Chondrocyte (in vitro differentiated cells): ENCODE measurements around the gene HFE. TPM values are rescaled to one million over a fixed set of nuclear protein-coding genes. Genes with fewer than 3 reads are reported as not detected.

ENCODE experiments used
- DNase-seq: peaks from one replicate; pipeline ENCODE4 v3.0.0; 2021; ENCODE audit warnings: mixed read lengths, low spot score
- H3K27ac Mint-ChIP-seq: one replicate; pipeline ENCODE4 v1.8.0; 2021; ENCODE audit warnings: mild to moderate bottlenecking, moderate library complexity, mixed read lengths; ENCODE audit not compliant: unreplicated experiment
- H3K27me3 Mint-ChIP-seq: 2 replicates; pipeline ENCODE4 v1.8.0; 2021; ENCODE audit warnings: low read depth, mixed read lengths
- H3K36me3 Mint-ChIP-seq: 2 replicates; pipeline ENCODE4 v1.8.0; 2021; ENCODE audit warnings: low read depth, mixed read lengths
- H3K4me1 Mint-ChIP-seq: 2 replicates; pipeline ENCODE4 v1.8.0; 2021; ENCODE audit warnings: low read depth, mild to moderate bottlenecking, mixed read lengths
- H3K4me3 Mint-ChIP-seq: one replicate; pipeline ENCODE4 v1.8.0; 2021; ENCODE audit warnings: mild to moderate bottlenecking, moderate library complexity, mixed read lengths; ENCODE audit not compliant: unreplicated experiment
- H3K9me3 Mint-ChIP-seq: 2 replicates; pipeline ENCODE4 v1.8.0; 2021; ENCODE audit warnings: low read depth, mixed read lengths
- total RNA-seq: library from RNA; stranded (reverse); gene quantifications from 3 replicates; pipeline ENCODE4 v1.2.1, GENCODE V29; 2021
- TF ChIP-seq, protein P1 (sequence below): fragments of 200-600 bp; sonication (generic); IDR thresholded peaks from 2 replicates; pipeline ENCODE4 v1.5.0; 2021; ENCODE audit warnings: antibody characterized with exemption, mild to moderate bottlenecking, moderate library complexity

HFE gene
- total RNA-seq, 1 donor from 2014 or later: 6.1 TPM

GRCh38 chr6:26142026-26142425, 54.8 kb downstream of the HFE start:
- H3K4me1 Mint-ChIP-seq: no peaks in the 10 kb centered on the region
- H3K27ac Mint-ChIP-seq: no peak overlapping the region
- no peak overlapping the region for H3K4me3 Mint-ChIP-seq
- no peak for DNase-seq
- H3K27me3 Mint-ChIP-seq: no peaks in the 10 kb centered on the region
- H3K36me3 Mint-ChIP-seq: peaks cover 10% of the 10 kb centered on the region
- no peaks in the 10 kb centered on the region for H3K9me3 Mint-ChIP-seq
- TF ChIP-seq, protein P1, sequence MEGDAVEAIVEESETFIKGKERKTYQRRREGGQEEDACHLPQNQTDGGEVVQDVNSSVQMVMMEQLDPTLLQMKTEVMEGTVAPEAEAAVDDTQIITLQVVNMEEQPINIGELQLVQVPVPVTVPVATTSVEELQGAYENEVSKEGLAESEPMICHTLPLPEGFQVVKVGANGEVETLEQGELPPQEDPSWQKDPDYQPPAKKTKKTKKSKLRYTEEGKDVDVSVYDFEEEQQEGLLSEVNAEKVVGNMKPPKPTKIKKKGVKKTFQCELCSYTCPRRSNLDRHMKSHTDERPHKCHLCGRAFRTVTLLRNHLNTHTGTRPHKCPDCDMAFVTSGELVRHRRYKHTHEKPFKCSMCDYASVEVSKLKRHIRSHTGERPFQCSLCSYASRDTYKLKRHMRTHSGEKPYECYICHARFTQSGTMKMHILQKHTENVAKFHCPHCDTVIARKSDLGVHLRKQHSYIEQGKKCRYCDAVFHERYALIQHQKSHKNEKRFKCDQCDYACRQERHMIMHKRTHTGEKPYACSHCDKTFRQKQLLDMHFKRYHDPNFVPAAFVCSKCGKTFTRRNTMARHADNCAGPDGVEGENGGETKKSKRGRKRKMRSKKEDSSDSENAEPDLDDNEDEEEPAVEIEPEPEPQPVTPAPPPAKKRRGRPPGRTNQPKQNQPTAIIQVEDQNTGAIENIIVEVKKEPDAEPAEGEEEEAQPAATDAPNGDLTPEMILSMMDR: no peak

Other genes with a start within 250 kb of the HFE start
- not detected in 3 replicates for gene SLC17A3, start 213.2 kb upstream of the HFE start, total RNA-seq
- not detected in 3 replicates for gene SLC17A2, start 156.7 kb upstream of the HFE start, total RNA-seq
- 7.1 to 7.4 TPM (median 7.2 TPM) in 3 replicates for gene TRIM38, start 124.6 kb upstream of the HFE start, total RNA-seq